Progenitor cell of endocrine pancreas (in vitro differentiated cells): Measurements from ENCODE around the gene FAM185A. TPM values are rescaled to one million over a fixed set of nuclear protein-coding genes. Genes with fewer than 3 reads are reported as not detected.

Source experiments
- DNase-seq: peaks from one replicate; pipeline ENCODE4 v3.0.0; 2021; ENCODE audit warnings: low spot score; ENCODE audit not compliant: unreplicated experiment
- H3K27ac Mint-ChIP-seq: 2 replicates; pipeline ENCODE4 v1.8.0; 2021; ENCODE audit warnings: mild to moderate bottlenecking, moderate library complexity, mixed read lengths
- H3K27me3 Mint-ChIP-seq: 2 replicates; pipeline ENCODE4 v1.8.0; 2021; ENCODE audit warnings: mixed read lengths
- H3K36me3 Mint-ChIP-seq: 2 replicates; pipeline ENCODE4 v1.8.0; 2022; ENCODE audit warnings: mixed read lengths; ENCODE audit not compliant: insufficient read depth
- H3K4me1 Mint-ChIP-seq: 2 replicates; pipeline ENCODE4 v1.8.0; 2021; ENCODE audit warnings: low read depth, mixed read lengths
- H3K4me3 Mint-ChIP-seq: 2 replicates; pipeline ENCODE4 v1.8.0; 2021; ENCODE audit warnings: low read depth, mild to moderate bottlenecking, moderate library complexity, mixed read lengths
- H3K9me3 Mint-ChIP-seq: 2 replicates; pipeline ENCODE4 v1.8.0; 2021; ENCODE audit warnings: low read depth, mixed read lengths
- total RNA-seq: library from RNA; stranded (reverse); gene quantifications from 2 replicates; pipeline ENCODE4 v1.2.1, GENCODE V29; 2021
- TF ChIP-seq, protein P1 (sequence below): fragments of 200-600 bp; sonication (generic); IDR thresholded peaks from one replicate; pipeline ENCODE4 v1.5.0; 2021; ENCODE audit warnings: antibody characterized with exemption, mild to moderate bottlenecking; ENCODE audit not compliant: unreplicated experiment

The FAM185A gene
- total RNA-seq, 1 donor from 2014 or later = 19.4 TPM

- H3K36me3 Mint-ChIP-seq = peaks cover 13% of the 10 kb centered on the region
- H3K27ac Mint-ChIP-seq = no peak overlapping the region
- TF ChIP-seq, protein P1, sequence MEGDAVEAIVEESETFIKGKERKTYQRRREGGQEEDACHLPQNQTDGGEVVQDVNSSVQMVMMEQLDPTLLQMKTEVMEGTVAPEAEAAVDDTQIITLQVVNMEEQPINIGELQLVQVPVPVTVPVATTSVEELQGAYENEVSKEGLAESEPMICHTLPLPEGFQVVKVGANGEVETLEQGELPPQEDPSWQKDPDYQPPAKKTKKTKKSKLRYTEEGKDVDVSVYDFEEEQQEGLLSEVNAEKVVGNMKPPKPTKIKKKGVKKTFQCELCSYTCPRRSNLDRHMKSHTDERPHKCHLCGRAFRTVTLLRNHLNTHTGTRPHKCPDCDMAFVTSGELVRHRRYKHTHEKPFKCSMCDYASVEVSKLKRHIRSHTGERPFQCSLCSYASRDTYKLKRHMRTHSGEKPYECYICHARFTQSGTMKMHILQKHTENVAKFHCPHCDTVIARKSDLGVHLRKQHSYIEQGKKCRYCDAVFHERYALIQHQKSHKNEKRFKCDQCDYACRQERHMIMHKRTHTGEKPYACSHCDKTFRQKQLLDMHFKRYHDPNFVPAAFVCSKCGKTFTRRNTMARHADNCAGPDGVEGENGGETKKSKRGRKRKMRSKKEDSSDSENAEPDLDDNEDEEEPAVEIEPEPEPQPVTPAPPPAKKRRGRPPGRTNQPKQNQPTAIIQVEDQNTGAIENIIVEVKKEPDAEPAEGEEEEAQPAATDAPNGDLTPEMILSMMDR = no peak
- H3K4me3 Mint-ChIP-seq = no peak overlapping the region
- H3K9me3 Mint-ChIP-seq = no peaks in the 10 kb centered on the region
- DNase-seq = no peak
- no peaks in the 10 kb centered on the region for H3K27me3 Mint-ChIP-seq
- peaks cover 19% of the 10 kb centered on the region for H3K4me1 Mint-ChIP-seq
Observed at GRCh38 chr7:102819151-102819550, 70.4 kb downstream of the FAM185A start.

GRCh38 chr7:102821994-102822747 lies 73.4 kb downstream of the FAM185A start:
- TF ChIP-seq, protein P1 = no peak
- Mint-ChIP-seq H3K36me3 (peaks cover 13% of the 10 kb centered on the region), H3K27ac (no peak overlapping the region), H3K9me3 (no peaks in the 10 kb centered on the region), H3K27me3 (no peaks in the 10 kb centered on the region), H3K4me1 (peaks cover 10% of the 10 kb centered on the region), H3K4me3 (no peak overlapping the region)
- no peak for DNase-seq

DNA sequence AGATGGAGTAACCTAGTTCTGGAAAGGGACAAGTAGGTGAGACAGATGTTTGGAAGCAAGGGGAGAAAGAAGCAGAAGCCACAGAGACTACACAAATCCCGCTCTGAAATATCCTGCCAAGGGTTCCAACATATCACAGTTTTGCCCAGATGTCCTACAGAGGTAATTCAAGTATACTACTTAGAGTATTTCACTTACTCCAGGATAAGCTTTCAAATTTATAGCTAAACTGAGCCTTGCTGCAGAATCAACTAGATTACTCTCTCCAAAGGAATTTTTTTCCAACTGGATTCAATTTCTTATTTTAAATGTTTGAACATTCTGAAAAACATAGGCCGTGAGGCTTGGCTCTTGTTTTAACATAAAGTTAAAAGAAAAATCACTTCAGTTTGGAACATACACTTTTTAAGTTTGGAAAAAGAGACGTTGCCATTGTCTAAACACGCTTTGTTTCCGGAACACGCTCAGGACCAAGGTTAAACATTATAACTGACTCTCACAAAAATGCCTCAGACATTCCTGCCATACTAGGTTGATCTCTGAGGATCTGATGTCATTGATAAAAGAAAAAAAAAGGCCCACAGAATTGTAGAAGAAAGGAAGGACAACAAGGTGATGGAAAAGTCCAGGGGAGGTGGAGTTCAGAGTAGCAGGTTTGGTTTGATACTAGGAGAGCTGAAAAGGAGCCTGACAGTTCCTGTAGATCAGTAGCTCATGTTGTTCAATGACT lies 74.8 kb downstream of the FAM185A start:
- peaks cover 2% of the 10 kb centered on the region for H3K4me1 Mint-ChIP-seq
- TF ChIP-seq, protein P1 = no peak
- no peak for DNase-seq

GRCh38 chr7:102828286-102828685 lies 79.5 kb downstream of the FAM185A start:
- Mint-ChIP-seq H3K27ac (no peak overlapping the region), H3K9me3 (no peaks in the 10 kb centered on the region), H3K27me3 (no peaks in the 10 kb centered on the region), H3K4me3 (no peak overlapping the region), H3K4me1 (peaks cover 3% of the 10 kb centered on the region), H3K36me3 (peaks cover 24% of the 10 kb centered on the region)
- TF ChIP-seq, protein P1 = no peak
- DNase-seq = no peak

More for the DNA sequence above, 74.8 kb downstream of the FAM185A start:
- Mint-ChIP-seq H3K4me3 (no peak overlapping the region), H3K36me3 (peaks cover 17% of the 10 kb centered on the region), H3K27ac (no peak overlapping the region), H3K9me3 (no peaks in the 10 kb centered on the region), H3K27me3 (no peaks in the 10 kb centered on the region)

- H3K4me3 Mint-ChIP-seq = no peak overlapping the region
- H3K9me3 Mint-ChIP-seq = no peaks in the 10 kb centered on the region
- DNase-seq = no peak
- TF ChIP-seq, protein P1 = no peak
- no peaks in the 10 kb centered on the region for H3K27me3 Mint-ChIP-seq
- H3K27ac Mint-ChIP-seq = no peak overlapping the region
- peaks cover 23% of the 10 kb centered on the region for H3K36me3 Mint-ChIP-seq
- H3K4me1 Mint-ChIP-seq = peaks cover 2% of the 10 kb centered on the region
Observed at GRCh38 chr7:102829075-102829474, 80.3 kb downstream of the FAM185A start.
